GM21723 (cell line): ENCODE results near the gene ACOX3.
"Not testable (repeated sequence)": the region's sequence is repeated elsewhere in the genome, so short reads cannot be mapped to it uniquely, and the experiment has no call there.

ENCODE experiments used
- ATAC-seq: cut with Tn5 transposase; IDR thresholded peaks from one replicate; pipeline ENCODE4 v1.9.1; 2021; ENCODE audit warnings: mild to moderate bottlenecking, moderate library complexity; ENCODE audit not compliant: unreplicated experiment

Gene ACOX3

DNA sequence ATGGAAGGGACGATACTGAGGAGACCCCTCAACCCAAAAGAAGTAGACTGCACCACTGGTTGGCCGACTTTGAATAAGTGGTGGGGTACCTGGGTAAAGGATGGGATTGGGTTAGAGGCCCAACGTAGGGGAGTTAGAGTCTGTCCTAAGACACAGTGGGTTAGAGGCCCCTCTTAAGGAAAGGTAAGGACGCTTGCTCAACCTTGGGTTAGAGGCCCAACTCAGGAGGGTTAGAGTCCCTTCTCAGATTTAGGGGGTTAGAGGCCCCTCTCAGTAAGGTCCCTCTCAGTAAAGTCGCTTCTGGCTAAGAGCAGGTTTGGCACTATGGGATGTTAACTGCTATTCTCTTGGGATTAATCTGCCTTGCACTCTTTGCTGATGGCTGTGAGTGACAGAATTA, 81.3 kb downstream of the ACOX3 start:
- no peak for ATAC-seq

DNA sequence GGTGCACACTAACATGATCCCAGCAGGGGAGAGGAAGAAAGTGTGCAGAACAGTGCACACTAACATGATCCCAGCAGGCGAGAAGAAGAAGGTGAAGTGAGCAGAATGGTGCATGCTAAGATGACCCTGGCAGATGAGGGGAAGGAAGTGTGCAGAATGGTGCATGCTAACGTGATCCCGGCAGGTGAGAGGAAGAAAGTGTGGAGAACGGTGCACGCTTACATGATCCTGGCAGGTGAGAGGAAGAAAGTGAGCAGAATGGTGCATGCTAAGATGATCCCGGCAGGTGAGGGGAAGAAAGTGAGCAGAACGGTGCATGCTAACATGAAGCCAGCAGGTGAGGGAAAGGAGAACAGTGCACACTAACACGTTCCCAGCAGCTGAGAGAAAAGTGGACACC, 83.7 kb downstream of the ACOX3 start:
- ATAC-seq: no peak

DNA sequence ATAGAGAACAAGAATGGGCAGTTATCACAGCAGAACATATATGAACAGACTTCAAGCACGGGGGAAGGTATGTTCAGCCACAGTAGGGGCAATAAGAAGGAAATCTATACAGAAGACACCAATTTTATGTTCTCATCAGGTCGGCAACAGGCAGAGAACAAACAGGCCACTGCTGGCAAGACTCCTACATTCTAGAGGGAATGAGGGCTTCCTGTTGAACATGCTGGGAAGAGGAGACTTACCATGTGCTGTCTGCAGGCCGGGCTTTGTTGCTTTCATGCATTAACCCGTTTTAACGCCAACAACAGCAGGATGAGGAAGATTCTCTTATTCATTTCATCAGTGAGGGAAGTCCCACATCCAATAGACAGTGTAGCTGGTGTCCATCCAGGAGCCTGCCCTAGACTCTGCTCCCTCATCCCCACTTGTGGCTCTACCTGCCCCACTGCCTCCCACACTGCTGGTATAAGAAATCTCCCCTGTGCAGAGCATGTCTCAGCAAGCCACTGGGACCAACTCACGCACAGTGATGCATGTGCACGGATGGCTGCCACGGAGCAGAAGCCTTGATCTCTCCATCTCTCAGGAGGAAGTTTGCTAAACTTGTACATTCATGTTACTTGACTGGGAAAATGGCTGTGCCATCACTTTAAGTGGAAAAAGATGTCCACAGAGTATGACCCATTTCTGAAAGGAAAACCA, 84.5 kb downstream of the ACOX3 start:
- ATAC-seq: no peak

DNA sequence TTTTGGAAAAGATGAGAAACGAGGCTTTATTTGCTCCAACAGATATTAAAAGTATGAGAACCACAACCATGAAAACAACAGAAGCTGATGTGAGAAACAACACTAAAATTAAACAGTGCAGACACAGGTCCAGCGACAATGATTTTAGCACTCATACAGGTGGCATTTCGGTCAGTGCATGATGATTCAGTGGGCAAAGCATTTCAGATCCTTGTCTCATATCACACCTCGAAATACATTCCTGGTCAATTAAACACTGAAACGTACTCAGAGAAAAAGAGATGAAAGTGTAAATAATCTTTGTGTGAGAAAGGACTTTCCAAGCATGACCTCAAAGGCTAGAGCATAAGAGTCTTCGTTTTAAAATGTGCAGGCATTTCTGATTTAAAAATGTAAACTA, 85.2 kb downstream of the ACOX3 start:
- ATAC-seq: no peak

DNA sequence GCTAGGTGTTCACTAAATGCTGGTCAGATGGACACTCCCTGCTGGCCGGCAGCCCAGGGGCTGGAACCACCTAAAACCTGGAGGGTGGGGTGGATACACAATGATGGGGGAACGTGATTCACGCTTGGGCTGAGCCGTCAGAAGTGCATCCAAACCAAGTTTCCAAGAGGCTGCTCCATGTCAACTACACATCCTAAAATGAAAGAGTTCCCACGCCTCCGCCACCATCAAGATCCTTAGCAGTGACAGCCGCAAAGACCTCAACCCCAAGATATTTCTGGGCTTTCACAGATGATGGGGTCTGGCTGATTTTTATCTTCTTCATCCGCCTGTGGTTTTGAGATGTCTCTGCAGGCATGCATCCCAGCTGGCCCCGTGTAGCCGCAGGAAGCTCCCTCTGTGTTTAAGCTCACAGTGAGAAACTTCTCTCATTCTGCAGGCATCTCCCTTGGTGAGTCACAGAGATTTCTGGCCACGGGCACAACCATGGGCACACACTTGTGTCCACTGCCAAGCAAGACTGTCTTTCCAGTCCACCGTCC, 86.5 kb downstream of the ACOX3 start:
- ATAC-seq: no peak

DNA sequence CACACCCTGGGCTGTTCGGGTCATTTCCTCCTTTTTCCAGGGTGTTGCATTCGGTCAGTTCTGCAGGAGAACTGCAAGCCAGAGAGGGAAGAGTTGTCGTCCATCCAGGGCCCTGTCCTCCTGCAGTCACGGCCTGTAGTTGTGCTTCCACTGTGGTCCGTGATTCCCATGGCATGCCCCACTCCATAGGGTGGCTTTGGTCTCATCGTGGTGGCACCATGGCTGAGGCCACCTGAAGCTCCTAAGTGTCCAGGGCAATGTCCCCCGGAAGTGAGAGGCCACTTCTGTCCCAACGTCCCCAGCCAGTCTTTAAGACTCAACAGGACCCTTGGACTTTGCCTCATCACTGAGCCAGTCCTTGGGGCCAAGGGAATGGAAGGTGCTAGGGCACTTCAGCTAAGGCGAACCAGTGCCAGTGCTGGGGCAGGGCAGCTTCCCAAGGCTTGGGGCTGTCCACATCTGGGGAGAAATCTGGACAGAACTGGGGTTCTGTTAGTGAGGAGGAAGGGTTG, 87.3 kb downstream of the ACOX3 start:
- ATAC-seq: no peak

DNA sequence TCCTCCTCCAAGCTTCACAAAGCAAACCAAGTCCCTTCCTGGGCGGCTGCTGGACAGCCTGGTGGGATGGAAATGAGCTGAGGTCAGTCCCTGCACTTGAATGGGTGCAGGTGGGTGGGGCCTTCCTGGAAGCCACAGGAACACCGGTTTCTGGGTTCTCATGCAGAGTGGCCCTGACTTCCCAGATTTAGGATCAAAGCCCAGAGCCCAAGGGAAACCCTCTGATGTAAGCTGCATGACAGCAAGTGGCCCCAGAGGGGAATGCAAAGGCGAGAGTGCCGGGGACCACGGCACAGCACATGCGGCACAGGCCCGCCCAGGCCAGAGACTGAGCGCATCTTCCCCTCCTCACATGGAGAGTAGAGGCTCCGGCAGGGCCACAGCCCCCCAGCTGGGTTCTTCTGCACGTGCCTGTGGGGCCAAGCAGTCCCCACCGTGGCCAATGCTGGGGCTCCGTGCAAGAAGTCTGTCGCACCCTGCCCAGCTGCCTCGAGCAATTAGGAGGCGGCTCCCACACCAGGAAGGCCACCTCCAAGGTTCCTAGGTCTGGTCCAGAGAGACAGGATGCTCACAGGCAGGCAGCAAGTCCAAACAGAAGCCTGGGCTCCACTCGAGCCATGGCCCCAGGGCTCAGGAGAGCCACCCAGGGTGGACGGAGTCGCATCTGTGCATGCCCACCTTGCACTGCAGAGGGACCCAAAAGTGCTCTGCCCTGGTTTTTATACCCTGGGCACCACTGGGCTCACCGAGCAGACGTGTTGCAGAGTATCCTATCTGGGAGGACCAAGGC, 88.0 kb downstream of the ACOX3 start:
- no peak for ATAC-seq

DNA sequence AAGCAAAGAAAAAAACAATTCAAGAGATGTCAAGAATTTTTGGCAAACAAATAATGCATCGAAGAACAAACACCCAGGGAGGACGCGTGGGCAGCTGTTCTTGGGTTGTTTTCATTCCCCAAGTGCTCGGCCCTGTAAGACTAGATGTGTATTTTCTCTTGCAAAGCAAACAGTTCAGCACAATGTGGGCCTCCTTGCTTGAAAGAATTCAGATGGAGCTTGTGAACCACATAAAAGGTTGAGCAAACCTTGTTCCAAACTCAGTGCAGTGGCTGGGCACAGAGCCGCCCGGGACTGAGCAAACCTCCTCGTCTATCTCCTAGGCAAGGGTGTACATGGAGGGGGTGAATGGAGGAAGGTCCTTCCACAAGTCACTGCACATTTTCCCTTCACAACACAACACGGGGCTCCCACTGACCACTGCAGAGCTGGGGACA, 88.6 kb downstream of the ACOX3 start:
- ATAC-seq: no peak

DNA sequence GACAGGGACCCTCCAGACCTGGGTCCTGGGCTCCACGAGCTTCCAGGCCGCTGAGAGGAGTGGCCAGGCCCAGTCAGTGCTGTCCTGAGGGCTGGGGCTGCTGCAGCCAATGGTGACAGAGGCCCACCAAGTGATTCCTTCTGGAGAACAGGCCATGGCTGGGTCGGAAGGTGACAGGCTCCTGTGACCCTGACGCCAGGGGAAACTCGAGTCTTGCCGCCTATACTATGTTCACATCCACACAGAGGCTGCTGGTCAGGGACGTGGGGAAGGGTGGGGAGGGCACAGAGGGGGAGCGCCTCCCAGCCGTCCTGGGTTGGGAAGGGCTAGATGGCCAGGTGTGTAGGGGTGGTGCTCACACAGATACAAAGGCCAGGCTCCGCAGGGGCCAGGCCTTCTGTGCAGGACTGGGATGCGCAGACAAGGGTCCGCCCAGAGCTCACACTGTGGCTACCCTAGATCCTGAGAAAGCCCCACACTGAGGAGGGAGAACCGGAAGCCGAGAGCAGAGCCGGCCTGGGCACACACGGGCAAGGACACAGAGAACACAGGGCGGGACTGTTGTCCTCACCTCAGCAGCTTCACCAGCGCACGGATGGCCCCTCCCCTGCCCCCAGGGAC, 89.6 kb downstream of the ACOX3 start:
- no peak for ATAC-seq

DNA sequence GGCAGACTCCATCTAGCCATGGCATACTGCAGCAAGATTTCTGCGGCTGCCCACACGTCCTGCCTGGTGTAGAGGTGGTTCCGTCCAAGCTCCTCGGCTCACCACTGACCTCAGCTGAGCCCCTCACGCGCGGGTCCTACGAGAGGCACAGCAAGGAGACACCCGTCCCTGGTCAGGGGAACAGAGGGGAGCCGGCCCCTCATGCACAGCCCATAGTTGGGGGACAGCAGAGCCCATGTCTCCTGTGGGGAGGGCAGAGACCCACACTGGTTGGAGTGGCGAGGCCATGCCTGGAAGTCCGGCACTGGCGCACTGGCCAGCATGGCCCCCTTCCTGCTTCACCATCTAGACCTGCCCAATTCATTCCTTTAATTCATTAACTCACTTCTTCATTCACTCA, 90.2 kb downstream of the ACOX3 start:
- ATAC-seq: no peak

DNA sequence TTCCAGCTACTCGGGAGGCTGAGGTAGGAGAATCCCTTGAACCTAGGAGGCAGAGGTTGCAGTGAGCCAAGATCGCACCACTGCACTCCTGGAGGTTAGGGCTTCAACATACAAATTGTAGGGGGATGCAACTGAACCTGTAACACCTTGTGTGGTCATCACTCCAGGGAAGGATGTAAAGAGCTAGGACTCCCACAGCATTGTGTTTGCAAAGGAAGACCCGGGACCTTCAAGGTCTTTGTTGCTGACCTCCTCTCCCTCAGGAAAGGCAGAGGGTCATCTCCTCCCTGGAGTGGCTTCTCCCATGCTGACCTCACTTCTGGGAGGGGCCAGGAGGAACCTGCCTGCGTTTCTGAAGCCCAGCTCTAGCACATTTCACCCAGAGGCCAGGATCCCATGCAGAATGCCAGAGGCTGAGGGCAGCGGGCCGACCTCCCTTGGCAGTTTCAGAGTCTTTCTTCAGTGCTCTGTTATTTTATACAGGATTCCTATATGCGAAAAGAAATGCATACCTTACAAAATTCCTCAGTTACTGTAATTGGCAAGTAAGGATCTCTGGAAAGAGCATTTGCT, 90.8 kb downstream of the ACOX3 start:
- no peak for ATAC-seq

DNA sequence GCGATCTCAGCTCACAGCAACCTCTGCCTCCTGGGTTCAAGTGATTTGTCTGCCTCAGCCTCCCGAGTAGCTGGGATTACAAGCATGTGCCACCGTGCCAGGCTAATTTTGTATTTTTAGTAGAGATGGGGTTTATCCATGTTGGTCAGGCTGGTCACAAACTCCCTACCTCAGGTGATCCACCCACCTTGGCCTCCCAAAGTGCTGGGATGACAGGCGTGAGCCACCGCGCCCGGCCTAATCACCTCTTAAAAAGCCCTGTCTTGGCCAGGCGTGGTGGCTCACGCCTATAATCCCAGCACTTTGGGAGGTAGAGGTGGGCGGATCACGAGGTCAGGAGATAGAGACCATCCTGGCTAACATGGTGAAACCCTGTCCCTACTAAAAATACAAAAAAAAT, 91.3 kb downstream of the ACOX3 start:
- ATAC-seq: not testable (repeated sequence)

DNA sequence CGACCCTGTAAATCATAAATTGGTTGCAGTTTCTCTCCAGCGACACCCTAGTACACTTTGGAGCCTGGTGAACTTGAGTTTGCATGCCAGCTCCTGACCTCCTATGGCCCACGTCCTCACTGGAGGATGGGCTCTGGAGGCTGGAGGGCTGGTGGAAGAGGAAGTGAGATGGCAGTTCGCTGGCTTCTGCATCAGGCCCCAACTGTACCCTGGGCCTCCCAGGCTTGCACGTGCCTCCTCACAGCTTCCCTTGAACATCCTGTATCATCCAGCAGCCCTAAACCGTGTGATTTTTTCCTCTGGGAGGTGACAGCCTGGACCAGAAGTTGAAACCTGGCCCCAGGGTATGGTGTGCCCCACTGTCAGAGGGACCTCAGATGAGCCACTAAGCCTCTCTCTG, 92.5 kb downstream of the ACOX3 start:
- no peak for ATAC-seq

DNA sequence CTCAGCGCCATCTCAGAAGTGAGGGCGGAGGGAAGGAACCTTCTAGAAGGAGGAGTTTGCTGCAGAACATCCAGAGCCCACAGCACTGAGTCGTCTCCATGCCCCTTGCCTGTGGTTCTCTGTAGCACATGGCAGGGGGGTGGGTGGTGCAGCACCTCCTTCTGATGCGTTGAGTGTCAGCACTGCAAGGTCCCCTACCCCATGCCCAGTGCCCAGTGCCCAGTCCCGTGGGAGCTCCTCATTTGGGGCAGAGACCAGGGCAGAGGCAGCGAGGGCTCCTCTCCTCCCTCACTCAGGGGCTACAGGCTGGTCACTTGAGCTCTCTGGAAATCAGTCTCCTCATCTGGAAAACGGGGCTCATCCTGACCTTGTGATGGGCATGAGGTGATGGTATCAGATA, 92.9 kb downstream of the ACOX3 start:
- ATAC-seq: no peak

DNA sequence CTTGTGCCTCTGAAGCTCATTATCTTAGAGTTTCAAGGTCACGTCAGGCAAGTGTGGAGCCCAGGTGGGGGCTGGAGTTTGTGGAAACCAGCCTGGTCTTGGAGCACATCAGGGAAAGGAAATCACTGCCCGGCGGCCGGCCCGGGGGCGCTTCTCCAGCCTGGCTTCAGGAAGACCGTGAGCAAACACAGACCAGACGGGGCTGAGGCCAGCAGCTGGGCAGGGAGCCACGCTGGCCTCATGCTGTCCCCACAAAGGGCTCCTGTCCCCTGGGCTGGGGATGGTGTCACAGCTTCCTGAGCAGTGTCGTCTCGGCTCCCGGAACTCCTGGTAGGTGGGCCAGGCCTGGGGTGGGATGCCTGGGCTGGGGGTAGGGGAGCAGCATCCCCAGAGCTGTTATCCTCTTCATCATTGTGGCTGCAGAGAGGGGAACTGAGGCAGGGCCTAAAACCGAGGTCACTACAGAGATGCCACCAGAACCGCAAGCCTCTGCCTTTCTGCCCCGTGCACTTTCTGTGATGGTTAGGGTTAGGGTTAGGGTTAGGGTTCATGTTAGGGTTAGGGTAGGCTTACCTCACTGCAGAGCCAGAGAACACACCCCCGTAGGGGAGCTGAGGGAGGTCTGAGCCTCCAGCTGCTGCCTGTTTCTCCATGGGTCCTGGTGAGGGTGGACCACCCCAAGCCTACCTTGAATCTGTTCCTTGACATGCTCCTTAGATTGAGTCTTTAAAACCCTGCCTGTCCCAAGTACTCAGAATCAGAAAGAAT, 93.5 kb downstream of the ACOX3 start:
- ATAC-seq: no peak

DNA sequence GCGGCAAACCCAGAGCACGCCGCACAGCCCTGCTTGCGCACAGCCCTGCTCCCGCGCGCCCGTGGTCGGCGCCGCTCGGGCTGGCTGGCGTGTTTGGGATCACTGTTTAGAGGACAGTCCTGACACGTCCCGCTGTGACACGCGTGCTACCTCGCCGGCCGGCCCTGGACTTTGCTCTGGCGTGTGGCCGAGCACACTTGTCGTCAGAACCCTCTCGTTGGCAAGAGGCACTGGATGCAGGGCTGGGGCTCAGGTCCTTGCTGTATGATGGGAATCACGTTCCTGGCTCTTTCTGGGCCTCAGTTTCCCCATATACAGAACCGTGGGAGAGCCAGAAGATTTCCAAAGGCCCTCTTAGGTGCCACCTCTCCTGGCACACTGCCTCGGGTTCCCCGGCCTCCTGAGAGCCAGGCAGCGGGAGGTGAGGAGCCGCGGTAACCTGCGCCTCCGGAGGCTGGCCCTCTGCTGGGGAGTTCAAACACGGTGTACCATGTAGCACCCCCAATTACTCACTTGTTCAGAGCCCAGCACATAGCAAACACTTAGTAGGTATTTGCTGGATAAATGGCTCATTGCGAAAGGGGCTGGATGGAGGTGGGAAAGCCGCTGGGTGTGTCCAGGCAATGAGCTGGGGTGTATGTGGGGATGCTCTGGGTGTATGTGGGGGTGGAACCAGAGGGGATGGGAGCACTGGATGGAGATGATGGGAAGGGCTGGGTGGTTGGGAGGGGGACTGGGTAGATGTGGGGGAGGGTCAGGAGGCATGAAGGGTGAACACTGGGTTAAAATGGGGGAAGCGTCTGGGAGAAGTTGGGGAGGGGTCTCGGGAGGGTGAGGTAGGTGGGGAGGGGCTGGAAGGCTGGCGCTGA, 94.3 kb downstream of the ACOX3 start:
- ATAC-seq: no peak

DNA sequence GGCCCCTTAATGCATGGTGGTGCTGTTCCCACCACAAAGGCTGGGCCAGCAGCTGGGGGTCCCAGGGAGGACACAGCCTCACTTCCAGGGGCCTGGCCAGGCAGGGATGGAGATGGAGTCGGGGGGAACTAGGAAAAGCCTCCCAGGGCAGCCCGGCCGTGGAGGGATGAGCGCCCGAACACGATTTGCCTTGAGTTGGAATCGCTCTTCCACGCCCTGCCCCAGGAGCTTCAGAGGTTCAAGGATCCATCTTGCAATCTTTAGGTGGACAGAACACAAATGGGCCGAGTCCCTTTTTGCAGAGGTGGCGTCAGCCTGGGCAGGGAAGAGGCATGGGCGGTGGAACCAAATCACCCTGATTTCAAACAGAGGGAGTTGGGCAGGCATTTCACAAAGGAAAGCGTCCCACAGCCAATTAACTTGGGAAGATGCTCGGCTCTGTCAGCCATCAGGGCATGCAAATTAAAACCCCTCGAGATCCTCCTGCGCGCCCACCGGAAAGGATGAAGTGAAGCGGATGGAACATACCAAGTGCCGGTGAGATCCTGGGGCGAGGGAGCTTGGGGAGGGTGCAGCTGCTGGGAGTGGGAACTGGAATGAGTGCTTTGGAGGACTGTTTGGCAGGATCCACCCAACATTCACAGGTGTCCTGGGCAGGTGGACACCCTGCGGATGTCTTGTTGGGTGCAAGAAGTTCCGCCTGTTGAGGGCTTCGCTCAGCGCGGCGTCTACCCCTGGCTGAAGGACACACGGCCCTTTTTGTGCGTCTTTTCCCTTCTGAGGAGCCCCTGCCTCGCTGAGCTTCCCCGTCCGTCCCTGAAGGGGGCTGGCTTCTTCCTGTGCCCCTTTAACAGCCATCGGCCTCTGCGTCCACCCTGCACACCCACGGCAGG, 95.2 kb downstream of the ACOX3 start:
- ATAC-seq: no peak

DNA sequence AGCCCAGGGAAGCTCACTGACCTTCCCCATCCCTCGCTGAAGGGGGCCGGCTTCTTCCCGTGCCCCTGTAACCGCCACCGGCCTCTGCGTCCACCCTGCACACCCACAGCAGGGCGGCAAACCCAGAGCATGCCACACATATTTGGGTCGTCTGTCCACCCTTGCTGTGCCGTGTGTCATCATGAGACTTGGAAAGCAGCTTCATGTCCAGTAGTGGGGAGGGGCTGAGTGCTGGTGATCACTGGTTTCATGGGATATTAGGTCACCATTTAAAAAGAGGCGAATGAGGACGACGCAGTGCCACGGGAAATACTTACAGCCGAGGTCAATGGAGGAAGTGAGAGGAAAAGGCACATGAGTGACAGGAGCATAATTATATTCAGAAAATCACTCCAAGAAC, 96.1 kb downstream of the ACOX3 start:
- no peak for ATAC-seq

DNA sequence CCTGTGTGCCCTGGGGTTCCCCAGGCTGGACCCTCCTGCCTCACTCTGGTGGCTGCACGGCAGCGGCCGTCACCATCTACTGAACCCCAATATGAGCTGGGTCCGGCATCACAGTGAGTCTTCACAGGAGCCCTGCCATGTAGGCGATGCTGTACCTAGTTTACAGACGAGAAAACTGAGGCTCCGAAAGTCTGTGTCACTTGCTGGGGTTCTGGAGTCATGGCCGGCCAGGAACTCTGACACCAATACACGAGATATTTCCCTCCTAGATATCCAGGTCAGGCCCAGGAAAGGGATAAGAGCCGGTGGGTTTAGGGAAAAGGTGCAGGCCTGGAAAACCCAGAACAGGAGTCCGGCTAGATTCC, 96.6 kb downstream of the ACOX3 start:
- ATAC-seq: no peak
